ENCODE results near the gene UNC79.

DNA sequence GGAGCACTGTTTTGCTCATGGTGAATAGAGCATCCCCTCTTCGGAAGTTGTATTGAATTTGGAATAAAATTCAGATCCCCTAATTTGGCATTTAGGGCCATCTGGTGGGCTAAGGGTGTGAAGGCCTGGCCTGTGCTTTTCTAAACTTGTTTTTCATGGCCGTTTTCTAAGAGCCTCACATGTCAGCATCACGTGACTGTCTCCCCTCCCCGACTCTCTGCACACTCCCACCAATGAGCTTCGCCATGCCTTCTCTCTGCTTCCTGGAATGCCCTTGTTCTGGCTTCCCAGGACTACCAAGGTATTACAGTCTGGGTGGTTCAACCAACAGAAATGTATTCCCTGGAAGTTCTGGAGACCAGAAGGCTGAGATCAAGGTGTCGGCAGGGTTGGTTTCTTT is 272.2 kb downstream of the UNC79 start:
- TF ChIP-seq TAF1 (IDR thresholded peaks at IDR 0.05; ENCODE audit: borderline replicate concordance, low read depth, low read length) (no peak), POLR2A (IDR thresholded peaks at IDR 0.05; ENCODE audit: low read depth, low read length) (no peak), POLR2AphosphoS5 (IDR thresholded peaks at IDR 0.05; ENCODE audit: low read depth, low read length) (no peak)
